HL-60 (cell line): ENCODE results near the gene GHITM.

Source experiments
- DNase-seq, 2 experiments: peaks; one replicate each; pipeline ENCODE4 v3.0.0-alpha.2; 2010 to 2020; ENCODE audit warnings: low read depth in 1 of 2, low spot score in 1 of 2
- H3K27ac ChIP-seq: fragments of 250-450 bp; sonication (Bioruptor Pico); replicated peaks from 2 replicates; pipeline ENCODE4 v1.5.1; 2020; ENCODE audit warnings: mild to moderate bottlenecking, moderate library complexity
- H3K27me3 ChIP-seq: fragments of 250-450 bp; sonication (Bioruptor Pico); 2 replicates; pipeline ENCODE4 v1.5.1; 2021; ENCODE audit warnings: mild to moderate bottlenecking, moderate library complexity; ENCODE audit not compliant: insufficient read depth, poor library complexity, severe bottlenecking
- H3K4me3 ChIP-seq: replicated peaks from 2 replicates; pipeline ENCODE4 v1.5.1; 2011; ENCODE audit warnings: mild to moderate bottlenecking, control low read depth, low read length; ENCODE audit not compliant: insufficient read depth
- CTCF ChIP-seq: IDR thresholded peaks from one replicate; pipeline ENCODE4 v1.5.1; 2011; ENCODE audit warnings: low read length, control low read depth, inconsistent platforms; ENCODE audit not compliant: insufficient read depth
- GABPA ChIP-seq: IDR thresholded peaks from 2 replicates; pipeline ENCODE4 v1.6.1; 2012; ENCODE audit warnings: low read depth
- POLR2AphosphoS5 ChIP-seq: IDR thresholded peaks from 2 replicates; pipeline ENCODE4 v1.6.1; 2012; ENCODE audit warnings: low read depth
- REST ChIP-seq: IDR thresholded peaks from 2 replicates; pipeline ENCODE4 v1.6.1; 2012; ENCODE audit warnings: low read depth; ENCODE audit not compliant: insufficient replicate concordance
- SPI1 ChIP-seq: IDR thresholded peaks from 2 replicates; pipeline ENCODE4 v1.6.1; 2012; ENCODE audit warnings: low read depth, mild to moderate bottlenecking, borderline replicate concordance

Gene GHITM

GRCh38 chr10:84173501-84173929 lies 34.2 kb downstream of the GHITM start, which contains the start of gene GPR15LG:
Gene GPR15LG, plus strand, starts transcription at chr10:84173801. Its CDS starts 51 bp downstream, at chr10:84173852.
- TF ChIP-seq GABPA (no peak), SPI1 (no peak), POLR2AphosphoS5 (no peak), CTCF (no peak), REST (no peak)
- DNase-seq, result no peak
- H3K27me3 ChIP-seq, result no peaks in the 10 kb centered on the region
- no peak within 1 kb of the TSS for H3K4me3 ChIP-seq
- H3K27ac ChIP-seq, result no peak within 1 kb of the TSS

GRCh38 chr10:84175436-84175835 lies 36.1 kb downstream of the GHITM start:
- no peak for DNase-seq
- Histone ChIP-seq H3K4me3 (no peak overlapping the region), H3K27ac (no peak overlapping the region), H3K27me3 (no peaks in the 10 kb centered on the region)
- TF ChIP-seq REST (no peak), GABPA (no peak), CTCF (no peak), POLR2AphosphoS5 (no peak)

- no peak overlapping the region for H3K27ac ChIP-seq
- H3K27me3 ChIP-seq, result no peaks in the 10 kb centered on the region
- DNase-seq, result no peak
- no peak overlapping the region for H3K4me3 ChIP-seq
- TF ChIP-seq CTCF (no peak), REST (no peak), SPI1 (no peak), GABPA (no peak), POLR2AphosphoS5 (no peak)
These were observed 37.0 kb downstream of the GHITM start for GRCh38 chr10:84176351-84176750.
